OCI-LY3 (cell line): Measurements from ENCODE around the gene PRKCD.
A peak's percentile ranks its signal among the peaks of the same experiment; 100 is the strongest.

Experiments used
- H2AFZ ChIP-seq: fragments of 200-600, 300-600 bp; shearing (Covaris generic); 2 replicates; pipeline ENCODE4 v1.6.0; 2014; ENCODE audit warnings: antibody characterized with exemption, low read depth, low read length
- H3K27ac ChIP-seq: fragments of 200-600, 300-600 bp; sonication (generic); 2 replicates; pipeline ENCODE4 v1.5.1; 2014; ENCODE audit warnings: mild to moderate bottlenecking, low read length, moderate library complexity, mixed read lengths
- H3K27me3 ChIP-seq: fragments of 200-600, 300-600 bp; sonication (generic); 2 replicates; pipeline ENCODE4 v1.6.1; 2014; ENCODE audit warnings: low read depth, low read length, mixed read lengths
- H3K36me3 ChIP-seq: fragments of 200-600, 300-600 bp; sonication (generic); replicated peaks from 2 replicates; pipeline ENCODE3; 2014; ENCODE audit warnings: low read depth, low read length, mixed read lengths
- H3K4me1 ChIP-seq: fragments of 300-600, 200-600 bp; sonication (generic); 2 replicates; pipeline ENCODE4 v1.6.1; 2014; ENCODE audit warnings: low read length, mixed read lengths
- H3K4me2 ChIP-seq: fragments of 200-600, 300-600 bp; sonication (generic); 2 replicates; pipeline ENCODE4 v1.6.1; 2014; ENCODE audit warnings: low read length, mixed read lengths
- H3K4me3 ChIP-seq: fragments of 300-600, 200-600 bp; sonication (generic); 2 replicates; pipeline ENCODE4 v1.5.1; 2014; ENCODE audit warnings: antibody characterized with exemption, mild to moderate bottlenecking, low read length, moderate library complexity
- H3K79me2 ChIP-seq: fragments of 300-600, 200-600 bp; shearing (Covaris generic); 2 replicates; pipeline ENCODE4 v1.6.1; 2014; ENCODE audit warnings: mild to moderate bottlenecking, low read length, mixed read lengths
- H3K9ac ChIP-seq: fragments of 300-600, 200-600 bp; shearing (Covaris generic); 2 replicates; pipeline ENCODE4 v1.6.0; 2014; ENCODE audit warnings: mild to moderate bottlenecking, low read length, moderate library complexity
- H3K9me3 ChIP-seq: fragments of 200-600, 300-600 bp; shearing (Covaris generic); 2 replicates; pipeline ENCODE4 v1.6.1; 2014; ENCODE audit warnings: low read length, mixed read lengths; ENCODE audit not compliant: insufficient read depth
- H4K20me1 ChIP-seq: fragments of 200-600, 300-600 bp; sonication (generic); 2 replicates; pipeline ENCODE4 v1.6.1; 2016; ENCODE audit warnings: low read length, mixed read lengths; ENCODE audit not compliant: insufficient read depth
- CTCF ChIP-seq: fragments of 200-600, 300-600 bp; sonication (generic); IDR thresholded peaks from 2 replicates; pipeline ENCODE4 v1.5.1; 2014; ENCODE audit warnings: antibody characterized with exemption, low read length, low read depth
- EZH2phosphoT487 ChIP-seq: fragments of 200-600 bp; shearing (Covaris generic); IDR thresholded peaks from 2 replicates; pipeline ENCODE4 v1.6.1; 2018; ENCODE audit warnings: antibody characterized with exemption, mixed run types, low read depth

Gene PRKCD

DNA sequence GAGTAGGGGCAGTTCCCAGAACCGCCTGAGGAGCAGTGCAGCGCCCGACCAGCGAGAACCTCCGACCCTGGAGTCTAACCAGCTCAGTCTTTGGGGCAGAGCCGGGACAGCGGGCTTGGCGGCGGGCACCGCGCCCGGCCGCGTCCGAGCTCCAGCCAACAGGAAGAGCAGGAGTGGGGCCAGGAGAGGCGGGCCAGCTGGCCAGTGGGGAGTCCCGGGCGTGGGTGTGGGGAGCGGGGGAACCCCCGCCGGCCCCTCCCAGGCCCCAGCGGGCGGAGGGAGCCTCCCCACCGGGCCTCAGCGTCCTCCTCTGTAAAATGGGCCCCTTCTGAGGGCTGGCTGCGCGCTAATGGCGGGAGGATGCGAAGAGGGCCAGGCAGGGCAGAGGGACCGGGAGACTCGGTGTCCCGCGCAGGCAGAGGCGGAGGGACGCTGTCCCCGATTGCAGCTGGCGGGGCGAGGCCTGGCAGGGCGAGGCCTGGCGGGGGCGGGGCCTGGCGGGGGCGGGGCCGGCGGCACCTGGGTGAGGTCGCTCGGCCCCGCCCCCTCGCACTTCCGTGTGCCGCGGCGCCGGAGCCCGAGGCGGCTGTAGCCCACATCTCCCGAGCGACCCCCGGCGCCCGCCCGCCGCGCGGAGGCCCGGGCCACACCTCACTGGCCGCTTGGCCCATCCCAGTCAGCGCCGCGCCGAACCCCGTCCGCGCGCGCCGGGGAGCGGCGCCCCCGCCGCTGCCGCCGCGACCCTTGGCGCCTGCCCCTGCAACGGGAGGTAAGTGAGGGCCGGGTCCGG lies at the start of gene PRKCD:
PRKCD (plus strand) TSS at position 550 of the 790 bp plus-strand sequence. CDS start 17,214 bp downstream, outside the sequence.
- no peaks in the 10 kb centered on the region for H3K9me3 ChIP-seq
- peak within 1 kb of the TSS; percentile 96 for H3K9ac ChIP-seq
- H3K4me3 ChIP-seq = peak within 1 kb of the TSS; percentile 92
- peaks cover 46% of the 10 kb centered on the region for H3K79me2 ChIP-seq
- no peak within 1 kb of the TSS; the same call in 1 of the 2 replicates for H2AFZ ChIP-seq
- H4K20me1 ChIP-seq = peaks cover 38% of the 10 kb centered on the region
- TF ChIP-seq EZH2phosphoT487 (no peak), CTCF (peak; percentile 30; the same call in 1 of the 2 replicates)
- peak within 1 kb of the TSS; percentile 97 for H3K4me2 ChIP-seq
- peak within 1 kb of the TSS; percentile 69 for H3K27ac ChIP-seq
- H3K4me1 ChIP-seq = peaks cover 35% of the 10 kb centered on the region
- peaks cover 7% of the 10 kb centered on the region for H3K27me3 ChIP-seq
- H3K36me3 ChIP-seq = peaks cover 15% of the 10 kb centered on the region

DNA sequence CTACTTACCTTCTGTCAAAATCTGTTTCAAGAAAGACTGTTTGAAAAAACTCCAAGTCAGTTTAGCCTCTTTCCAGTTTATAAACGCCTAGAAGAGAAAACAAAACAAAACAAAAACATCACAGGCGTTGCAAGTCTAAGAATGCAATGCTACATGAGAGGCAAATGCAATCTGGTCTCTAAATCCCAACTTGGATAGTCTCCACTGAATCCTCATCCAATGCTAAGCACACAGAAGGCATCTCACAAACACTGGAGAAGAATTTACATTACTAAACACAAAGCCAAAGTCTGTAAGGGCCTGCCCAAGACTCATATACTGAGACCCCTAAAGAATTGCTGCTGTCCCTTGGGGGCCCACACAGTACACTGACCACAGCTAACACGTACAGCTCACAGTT lies 49.2 kb upstream of the PRKCD start:
- Histone ChIP-seq H2AFZ (no peak overlapping the region), H3K4me3 (no peak overlapping the region), H3K36me3 (peaks cover 29% of the 10 kb centered on the region), H3K79me2 (no peaks in the 10 kb centered on the region), H3K9me3 (no peaks in the 10 kb centered on the region), H3K4me1 (no peaks in the 10 kb centered on the region), H3K9ac (no peak overlapping the region), H4K20me1 (no peaks in the 10 kb centered on the region), H3K27ac (no peak overlapping the region), H3K27me3 (no peaks in the 10 kb centered on the region), H3K4me2 (no peak overlapping the region)
- TF ChIP-seq EZH2phosphoT487 (no peak), CTCF (no peak)

- TF ChIP-seq EZH2phosphoT487 (no peak), CTCF (no peak)
- Histone ChIP-seq H3K4me1 (no peaks in the 10 kb centered on the region), H2AFZ (no peak overlapping the region), H3K9me3 (no peaks in the 10 kb centered on the region), H3K4me3 (no peak overlapping the region), H3K27ac (no peak overlapping the region), H3K36me3 (peaks cover 42% of the 10 kb centered on the region), H3K27me3 (no peaks in the 10 kb centered on the region), H3K9ac (no peak overlapping the region), H3K4me2 (no peak overlapping the region), H3K79me2 (no peaks in the 10 kb centered on the region), H4K20me1 (no peaks in the 10 kb centered on the region)
Measured at GRCh38 chr3:53113293-53114010, 47.6 kb upstream of the PRKCD start.

- Histone ChIP-seq H3K4me2 (no peak overlapping the region), H3K4me1 (no peaks in the 10 kb centered on the region), H3K27ac (no peak overlapping the region), H3K9ac (no peak overlapping the region), H4K20me1 (no peaks in the 10 kb centered on the region), H3K27me3 (no peaks in the 10 kb centered on the region), H3K79me2 (no peaks in the 10 kb centered on the region), H3K4me3 (no peak overlapping the region), H2AFZ (no peak overlapping the region), H3K9me3 (no peaks in the 10 kb centered on the region), H3K36me3 (peaks cover 44% of the 10 kb centered on the region)
- TF ChIP-seq EZH2phosphoT487 (no peak), CTCF (peak; percentile 98)
Measured at GRCh38 chr3:53114011-53114400, 47.0 kb upstream of the PRKCD start.
